Cardiac septum (tissue), 1 donor: ENCODE measurements around the gene KRT40. TPM values are rescaled to one million over a fixed set of nuclear protein-coding genes. Genes with fewer than 3 reads are reported as not detected.
"Not testable (repeated sequence)": the region's sequence is repeated elsewhere in the genome, so short reads cannot be mapped to it uniquely, and the experiment has no call there.

ENCODE experiments used
- DNase-seq: peaks from one replicate; pipeline ENCODE4 v3.0.0-alpha.2; 2020; ENCODE audit warnings: low spot score
- intact Hi-C: fragments of 100-400 bp; cut with DNase I; formaldehyde crosslinking; loops from one replicate; pipeline ENCODE4 v1.14.0; 2022
- total RNA-seq: library from RNA; stranded (reverse); fragmentation: NEBNext Ultra II Directional; extraction: Animal tissue kit (Norgen Biotek cat#: 25700); gene quantifications from one replicate; pipeline ENCODE4 v1.2.1, GENCODE V29; 2021
- donor health status: DM: no; HTN: no; CAD: no.

Gene KRT40
- total RNA-seq, 1 donor from 2014 or later, result not detected

DNA sequence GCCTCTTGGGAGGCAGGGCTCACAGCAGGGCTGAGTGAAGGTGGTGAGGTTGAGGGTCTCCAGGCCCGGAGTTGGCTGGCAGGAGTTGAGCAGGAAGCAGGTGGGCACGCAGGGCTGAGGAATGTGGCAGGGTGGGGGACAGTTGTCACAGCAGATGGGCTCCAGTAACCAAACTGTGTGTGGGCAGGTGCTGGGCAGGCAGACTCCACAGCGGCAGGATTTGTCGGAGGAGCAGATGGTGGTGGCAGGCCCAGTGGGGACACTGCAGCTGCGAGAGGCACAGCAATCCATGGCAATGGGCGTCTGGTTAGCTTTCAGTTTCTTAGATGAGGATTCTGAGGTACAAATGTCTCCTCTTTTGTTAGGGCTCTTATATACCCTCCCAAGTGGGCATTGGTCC is 15.4 kb upstream of the KRT40 start, which contains the start of gene KRTAP3-2:
KRTAP3-2 (minus strand) TSS at position 344 of the 400 bp plus-strand sequence; CDS start at position 291, 53 bp downstream.
- intact Hi-C loops, DNase-seq: not testable (repeated sequence)

DNA sequence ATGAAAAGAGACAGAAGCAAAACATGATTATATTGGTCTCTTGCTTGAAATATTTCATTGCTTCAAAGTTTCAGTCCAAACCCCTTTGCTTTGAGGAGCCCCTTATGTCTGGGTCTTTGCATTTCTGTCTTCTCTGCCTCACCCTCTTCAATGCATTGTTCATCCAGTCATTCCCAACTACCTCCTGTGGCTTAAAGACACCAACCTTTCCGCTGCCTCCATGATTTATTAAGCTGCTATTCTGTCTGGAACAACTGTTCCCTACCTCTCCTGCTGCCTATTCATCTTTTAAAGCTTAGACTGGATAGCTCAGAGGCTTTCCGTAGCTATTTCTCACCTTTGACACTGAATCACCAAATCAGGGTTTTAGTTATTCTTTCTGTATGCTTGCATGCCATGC is 13.2 kb upstream of the KRT40 start:
- intact Hi-C loops, result no loop called here
- no peak for DNase-seq

DNA sequence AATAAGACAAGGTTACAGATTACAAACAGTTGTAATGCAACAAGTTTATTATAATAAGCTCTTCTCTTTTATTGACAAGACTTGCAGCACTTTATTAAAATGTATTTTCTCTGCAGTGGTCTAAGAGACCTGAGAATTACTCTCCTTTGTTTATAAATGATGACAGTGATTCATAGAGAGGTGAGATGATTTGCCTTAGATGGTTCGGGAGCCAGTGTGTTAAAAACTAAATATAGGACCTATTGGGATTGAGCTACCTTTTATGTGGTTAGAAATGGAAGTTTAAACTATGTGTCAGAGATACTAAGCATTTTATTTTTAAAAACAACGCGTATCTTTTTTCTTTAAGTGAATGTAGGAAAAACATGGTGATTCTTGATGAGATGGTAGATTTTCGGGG is 12.7 kb upstream of the KRT40 start:
- DNase-seq, result no peak
- intact Hi-C loops, result no loop called here

DNA sequence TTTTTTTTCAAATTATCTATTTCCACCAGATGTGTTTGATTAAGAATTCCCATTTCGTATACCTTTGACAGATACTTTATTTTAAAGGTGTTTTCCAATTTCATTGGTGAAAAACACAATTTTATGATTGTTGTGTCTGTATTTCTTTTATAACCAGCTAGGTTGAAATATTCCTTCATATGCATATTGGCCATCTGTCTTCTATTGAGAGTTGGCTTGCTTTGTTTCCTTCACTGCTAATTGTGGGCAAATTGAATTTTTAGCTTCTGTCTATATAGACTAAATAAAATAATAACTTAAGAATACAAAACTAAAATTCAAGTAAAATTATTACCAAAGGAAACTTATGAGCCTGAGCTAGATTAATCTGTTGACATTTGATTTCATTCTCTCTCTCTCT is 11.0 kb upstream of the KRT40 start:
- intact Hi-C loops, result no loop called here
- DNase-seq, result no peak

DNA sequence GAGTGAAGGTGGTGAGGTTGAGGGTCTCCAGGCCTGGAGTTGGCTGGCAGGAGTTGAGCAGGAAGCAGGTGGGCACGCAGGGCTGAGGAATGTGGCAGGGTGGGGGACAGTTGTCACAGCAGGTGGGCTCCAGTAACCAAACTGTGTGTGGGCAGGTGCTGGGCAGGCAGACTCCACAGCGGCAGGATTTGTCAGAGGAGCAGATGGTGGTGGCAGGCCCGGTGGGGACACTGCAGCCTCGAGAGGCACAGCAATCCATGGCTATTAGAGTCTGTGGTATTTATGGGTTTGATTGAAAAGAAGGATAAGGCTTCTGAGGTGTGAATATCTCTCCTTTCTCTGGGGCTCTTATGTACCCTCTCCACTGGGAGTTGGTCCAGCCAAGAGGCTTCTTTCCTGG is 9.7 kb upstream of the KRT40 start, which contains the start of gene KRTAP3-3:
KRTAP3-3 (minus strand) TSS at position 326 of the 400 bp plus-strand sequence; CDS start at position 259, 67 bp downstream.
- intact Hi-C loops, result no loop called here
- DNase-seq, result no peak

DNA sequence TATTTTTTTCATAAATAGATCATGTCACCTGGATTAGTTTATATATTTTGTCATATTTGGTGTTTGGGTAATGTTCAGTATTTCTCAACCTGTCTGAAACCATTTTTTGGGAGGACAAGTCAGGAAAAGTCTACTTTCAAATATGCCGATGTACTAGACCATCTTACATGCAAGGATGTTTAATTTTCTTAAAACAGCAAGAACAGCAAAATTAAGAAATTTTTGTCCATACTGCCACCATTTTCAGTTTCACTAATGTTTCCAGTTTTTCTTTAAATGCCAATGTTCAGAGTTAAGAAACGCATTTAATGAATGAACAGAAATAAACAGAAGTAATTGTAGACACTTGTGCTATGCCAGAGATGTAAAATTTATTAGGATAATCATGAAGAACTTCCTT is 9.0 kb upstream of the KRT40 start:
- intact Hi-C loops, result no loop called here
- DNase-seq, result no peak

DNA sequence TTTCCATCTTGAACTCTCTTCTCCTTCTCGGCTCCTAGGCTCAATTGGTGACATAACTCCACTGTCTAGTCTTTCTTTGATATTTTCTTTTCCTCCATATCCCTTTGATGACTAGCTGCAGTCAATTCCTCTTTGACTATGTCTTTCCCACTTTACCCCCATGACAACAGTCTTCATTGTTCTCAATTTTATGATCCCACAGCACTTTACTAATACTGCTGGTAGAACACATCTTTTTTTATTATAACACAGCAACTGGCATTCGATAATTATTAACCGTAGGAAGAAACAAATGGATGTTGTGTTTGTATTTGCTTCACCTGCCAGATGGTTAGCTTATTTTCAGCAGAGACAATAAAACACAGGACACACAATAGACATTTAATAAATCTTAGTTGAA is 8.5 kb upstream of the KRT40 start:
- DNase-seq, result no peak
- intact Hi-C loops, result no loop called here

DNA sequence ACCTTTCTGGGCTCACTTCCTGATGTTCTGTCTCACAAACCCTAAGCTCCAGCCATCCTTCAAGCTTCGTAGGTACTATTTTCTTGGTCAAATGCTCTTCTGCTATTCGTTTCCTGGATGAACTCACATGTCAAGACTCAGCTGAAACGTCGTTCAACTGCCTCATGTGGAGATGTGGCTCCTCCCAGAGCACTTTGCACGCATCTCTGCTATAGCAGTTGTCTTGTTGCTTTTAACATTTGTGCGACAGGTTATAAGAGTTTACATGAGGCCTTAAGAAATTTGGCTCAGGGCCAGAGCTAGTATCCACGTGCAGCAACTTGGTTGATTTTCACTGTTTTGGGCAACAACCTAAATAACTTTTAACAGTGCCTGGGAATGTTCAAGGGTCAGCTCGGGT is 2.8 kb upstream of the KRT40 start:
- DNase-seq, result no peak
- intact Hi-C loops, result no loop called here

DNA sequence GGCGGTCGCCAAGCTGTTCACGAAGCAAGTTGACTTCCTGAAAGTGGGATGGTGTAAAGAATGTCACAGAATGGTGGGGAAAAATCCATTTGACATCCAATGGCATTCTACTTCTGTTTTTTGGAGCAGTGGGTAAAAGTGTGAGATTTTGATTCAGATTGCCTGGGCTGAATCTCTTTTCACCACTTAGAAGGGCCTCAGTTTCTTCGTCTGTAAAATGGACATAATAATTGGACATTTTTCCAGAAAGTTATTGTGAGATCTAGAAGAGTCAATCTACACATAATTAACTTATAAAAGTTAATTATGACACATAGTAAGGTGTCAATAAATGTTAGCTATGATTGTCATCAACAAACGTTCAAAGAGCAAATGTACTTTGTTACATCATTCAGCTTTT is 3.0 kb downstream of the KRT40 start:
- intact Hi-C loops, result no loop called here
- DNase-seq, result no peak

DNA sequence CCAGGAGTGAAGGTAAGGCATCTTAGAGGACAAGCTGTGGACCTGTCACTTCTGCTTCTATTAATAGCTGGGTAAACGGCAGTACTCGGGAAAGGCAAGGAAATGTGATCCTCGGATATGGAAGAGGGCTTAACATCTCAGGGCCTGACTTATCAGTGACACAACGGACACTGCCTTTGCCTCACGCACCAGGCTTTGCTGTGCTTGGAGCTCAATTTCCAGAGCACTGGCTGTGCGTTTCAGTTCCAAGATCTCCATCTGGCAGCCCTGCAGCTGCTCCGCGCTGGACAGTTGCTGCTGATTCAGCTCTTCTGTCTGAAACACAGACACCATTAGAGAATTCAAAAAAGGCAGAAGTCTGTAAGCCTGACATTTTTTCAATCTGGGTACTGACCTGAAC is 3.5 kb downstream of the KRT40 start:
- no peak for DNase-seq
- intact Hi-C loops, result no loop called here

DNA sequence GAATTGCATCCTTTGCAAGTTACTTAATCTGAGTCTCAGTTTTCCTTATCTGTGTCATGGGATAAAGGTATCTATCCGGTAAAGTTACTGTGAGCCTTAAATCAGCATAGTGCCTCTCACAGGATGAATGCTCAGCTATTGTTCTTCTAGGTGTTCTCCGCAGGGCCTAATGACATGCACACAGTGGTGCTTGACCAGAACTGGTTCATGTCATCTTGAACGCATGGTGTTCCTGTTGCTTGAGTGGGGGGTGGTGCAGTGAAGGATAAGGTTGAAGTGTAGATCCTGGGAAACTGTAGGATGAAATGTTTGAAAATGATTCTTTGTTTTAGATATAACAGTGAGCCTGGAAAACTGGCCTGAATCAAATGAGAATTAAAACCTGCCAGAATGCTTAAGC is 4.0 kb downstream of the KRT40 start:
- no peak for DNase-seq
- intact Hi-C loops, result no loop called here

DNA sequence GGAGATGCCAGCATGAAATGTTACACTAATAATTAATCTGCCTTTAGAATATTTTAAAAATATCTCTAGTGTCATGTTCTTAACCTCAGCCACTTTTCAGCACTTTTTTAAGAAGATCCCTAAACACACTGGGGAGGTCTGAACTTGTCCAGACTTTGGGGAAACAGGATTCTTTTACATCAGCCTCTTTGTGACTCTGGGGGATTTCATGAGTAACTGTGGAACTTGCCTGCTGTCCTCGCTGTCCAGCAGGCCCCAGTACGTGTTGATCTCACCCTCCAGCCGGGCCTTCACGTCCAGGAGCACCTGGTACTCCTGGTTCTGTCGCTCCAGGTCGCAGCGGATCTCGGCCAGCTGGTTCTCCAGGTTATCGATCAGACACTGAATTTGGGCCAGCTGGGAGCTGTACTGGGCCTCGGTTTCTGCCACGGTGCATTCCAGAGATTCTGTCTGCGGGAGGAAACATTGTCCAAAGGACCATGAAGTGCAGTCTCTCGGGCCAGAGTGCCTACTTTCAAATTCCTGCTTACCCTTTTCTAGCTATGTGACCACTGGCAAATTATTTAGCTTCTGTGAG is 5.5 kb downstream of the KRT40 start:
- no peak for DNase-seq
- intact Hi-C loops, result no loop called here

DNA sequence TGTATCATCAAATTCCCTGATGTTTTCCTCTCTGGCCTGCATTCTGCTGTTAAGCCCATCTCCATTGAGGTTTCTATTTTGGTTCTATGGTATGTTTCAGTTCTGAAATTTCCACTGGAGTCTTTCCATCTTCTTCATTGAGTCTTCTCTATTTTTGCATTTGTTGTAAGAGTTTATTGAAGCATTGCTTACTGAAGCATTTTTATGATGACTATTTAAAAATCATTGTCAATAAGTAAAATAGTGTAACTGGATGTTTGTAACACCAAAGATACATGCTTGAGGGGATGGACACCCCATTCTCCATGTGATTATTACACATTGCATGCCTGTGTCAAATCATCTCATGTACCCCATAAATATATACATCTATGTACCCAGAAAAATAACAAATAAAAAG is 8.6 kb downstream of the KRT40 start:
- intact Hi-C loops, result no loop called here
- DNase-seq, result no peak

DNA sequence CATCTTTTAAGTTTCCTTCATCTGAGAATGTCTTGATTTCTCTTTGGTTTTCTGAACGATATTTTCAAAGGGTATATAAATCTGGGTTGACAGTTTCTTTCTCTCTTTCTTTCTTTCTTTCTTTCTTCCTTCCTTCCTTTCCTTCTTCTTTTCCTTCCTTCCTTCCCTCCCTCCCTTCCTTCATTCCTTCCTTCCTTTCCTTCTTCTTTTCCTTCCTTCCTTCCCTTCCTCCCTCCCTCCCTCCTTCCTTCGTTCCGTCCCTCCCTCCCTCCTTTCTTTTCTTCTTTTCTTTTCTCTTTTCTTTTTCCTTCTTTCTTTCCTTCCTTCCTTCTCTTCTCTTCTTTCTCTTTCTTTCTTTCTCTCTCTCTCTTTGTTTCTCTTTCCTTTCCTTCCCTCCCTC is 9.8 kb downstream of the KRT40 start:
- intact Hi-C loops, result no loop called here
- no peak for DNase-seq

DNA sequence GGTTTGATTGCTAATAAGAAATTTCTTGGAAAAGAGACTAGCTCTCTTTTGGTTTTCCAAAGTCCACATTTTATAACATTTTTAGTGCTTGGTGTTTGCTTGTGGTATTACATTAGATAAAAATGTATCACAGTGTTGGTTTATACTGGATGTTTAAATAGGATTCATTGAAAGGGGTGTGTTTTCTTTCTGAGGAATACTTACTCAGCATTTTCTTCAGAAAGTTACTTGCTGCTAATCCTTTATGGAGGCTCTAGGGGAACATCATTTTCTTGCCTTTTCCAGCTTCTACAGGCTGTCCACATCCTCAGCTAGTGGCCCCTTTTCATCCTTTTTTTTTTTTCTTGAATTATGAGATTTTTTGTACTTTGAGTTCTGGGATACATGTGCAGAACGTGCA is 16.5 kb downstream of the KRT40 start:
- DNase-seq, result no peak
- intact Hi-C loops, result no loop called here

DNA sequence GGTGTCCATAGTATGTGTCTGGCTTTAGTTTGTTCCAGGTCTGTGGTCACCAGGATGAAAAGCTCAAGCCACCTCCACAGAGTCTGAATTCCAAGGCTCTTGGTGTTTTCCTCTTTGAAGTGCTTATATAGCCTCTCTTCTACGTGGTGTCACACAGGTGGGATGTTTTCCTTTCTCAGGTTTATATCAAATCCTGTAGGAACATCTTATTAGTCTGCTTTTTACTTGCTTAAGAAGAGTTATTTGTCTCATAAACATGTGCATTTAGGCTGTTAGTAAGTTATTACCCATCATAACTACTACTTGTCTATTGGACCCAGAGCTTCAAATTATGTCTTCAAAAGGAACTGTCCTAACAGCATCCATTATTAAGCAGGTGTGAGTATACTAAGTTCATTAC is 17.3 kb downstream of the KRT40 start, which contains the start of gene KRT39:
KRT39 (minus strand) TSS at position 101 of the 400 bp plus-strand sequence; CDS start at position 9, 92 bp downstream.
- intact Hi-C loops, result no loop called here

DNA sequence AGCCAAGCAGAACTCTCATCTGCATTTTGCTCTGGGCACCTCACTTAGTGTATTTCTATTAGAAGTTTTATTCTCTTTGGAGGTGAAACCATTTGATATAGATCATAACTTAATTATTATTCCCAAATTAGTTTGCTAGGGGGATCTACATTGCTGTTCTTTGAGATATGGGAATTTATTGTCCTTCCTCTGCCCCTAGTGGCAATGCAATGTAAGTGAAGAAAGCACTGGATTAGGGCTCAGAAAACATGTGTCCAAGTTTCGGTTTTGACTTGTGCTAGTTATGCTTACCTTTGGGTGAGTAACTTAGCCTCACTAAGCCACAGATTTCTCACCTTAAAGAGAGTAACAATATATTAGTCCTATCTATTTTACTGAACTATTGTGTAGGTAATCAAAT is 20.3 kb downstream of the KRT40 start:
- intact Hi-C loops, result no loop called here
- DNase-seq, result no peak

More for the DNA sequence above, 17.3 kb downstream of the KRT40 start, which contains the start of gene KRT39:
- no peak for DNase-seq

DNA sequence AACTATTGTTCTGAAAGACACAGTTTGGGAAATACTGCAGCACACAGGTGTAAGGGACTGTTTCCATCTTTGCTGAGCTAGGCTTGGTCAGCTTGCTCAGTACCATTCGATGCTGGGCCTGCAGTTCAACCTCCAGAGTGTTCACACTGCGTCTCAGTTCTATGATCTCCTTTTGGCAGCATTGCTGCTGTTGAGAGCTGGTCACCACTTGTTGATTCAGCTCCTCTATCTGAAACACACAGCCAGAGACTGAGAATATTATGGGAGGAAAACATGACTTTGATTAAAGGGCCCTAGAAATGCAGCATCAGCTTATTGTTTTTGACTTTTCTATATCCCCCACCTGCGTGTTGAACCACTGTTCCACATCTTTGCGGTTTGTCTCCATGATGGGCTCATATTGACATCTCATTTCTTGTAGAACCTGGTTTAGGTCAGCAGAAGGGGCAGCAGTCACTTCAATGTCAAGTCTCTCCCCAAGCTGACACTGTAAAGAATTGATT is 22.0 kb downstream of the KRT40 start:
- intact Hi-C loops, result no loop called here
- DNase-seq, result no peak

DNA sequence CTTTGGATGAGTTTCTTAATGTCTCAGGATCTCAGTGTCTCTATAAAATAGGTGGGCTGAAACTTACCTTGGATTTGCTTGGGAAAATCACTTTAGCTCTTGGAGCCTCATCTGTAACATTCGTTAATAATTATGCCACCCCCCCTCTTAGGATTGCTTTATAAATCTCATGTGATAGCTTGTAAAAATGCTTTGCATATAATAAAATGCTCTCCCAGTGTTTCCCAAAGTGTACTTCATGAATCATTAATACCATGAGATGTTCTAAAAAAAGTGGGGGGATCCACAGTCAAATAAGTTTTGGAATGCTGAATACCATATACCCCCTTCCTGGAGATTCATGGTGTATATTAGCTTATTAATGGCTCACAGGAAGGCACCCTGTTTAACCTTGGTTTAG is 22.5 kb downstream of the KRT40 start:
- intact Hi-C loops, result no loop called here
- DNase-seq, result no peak

DNA sequence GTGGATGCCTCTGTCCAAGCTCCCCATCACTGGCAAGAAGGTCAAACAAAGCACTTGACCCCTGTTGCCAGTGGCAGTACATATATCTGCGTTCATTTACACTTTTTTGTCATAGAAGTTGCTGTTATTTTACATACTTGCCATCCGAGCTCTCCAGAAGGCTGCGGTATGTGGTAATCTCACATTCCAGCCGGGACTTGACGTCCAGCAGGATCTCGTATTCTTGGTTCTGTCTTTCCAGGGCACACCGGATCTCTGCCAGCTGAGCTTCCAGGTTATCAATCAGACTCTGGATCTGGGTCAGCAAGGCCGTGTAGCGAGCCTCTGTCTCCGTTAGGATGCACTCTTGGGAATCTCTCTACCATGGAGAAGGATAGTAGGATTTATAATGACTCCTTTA is 24.0 kb downstream of the KRT40 start:
- DNase-seq, result no peak
- intact Hi-C loops, result no loop called here

DNA sequence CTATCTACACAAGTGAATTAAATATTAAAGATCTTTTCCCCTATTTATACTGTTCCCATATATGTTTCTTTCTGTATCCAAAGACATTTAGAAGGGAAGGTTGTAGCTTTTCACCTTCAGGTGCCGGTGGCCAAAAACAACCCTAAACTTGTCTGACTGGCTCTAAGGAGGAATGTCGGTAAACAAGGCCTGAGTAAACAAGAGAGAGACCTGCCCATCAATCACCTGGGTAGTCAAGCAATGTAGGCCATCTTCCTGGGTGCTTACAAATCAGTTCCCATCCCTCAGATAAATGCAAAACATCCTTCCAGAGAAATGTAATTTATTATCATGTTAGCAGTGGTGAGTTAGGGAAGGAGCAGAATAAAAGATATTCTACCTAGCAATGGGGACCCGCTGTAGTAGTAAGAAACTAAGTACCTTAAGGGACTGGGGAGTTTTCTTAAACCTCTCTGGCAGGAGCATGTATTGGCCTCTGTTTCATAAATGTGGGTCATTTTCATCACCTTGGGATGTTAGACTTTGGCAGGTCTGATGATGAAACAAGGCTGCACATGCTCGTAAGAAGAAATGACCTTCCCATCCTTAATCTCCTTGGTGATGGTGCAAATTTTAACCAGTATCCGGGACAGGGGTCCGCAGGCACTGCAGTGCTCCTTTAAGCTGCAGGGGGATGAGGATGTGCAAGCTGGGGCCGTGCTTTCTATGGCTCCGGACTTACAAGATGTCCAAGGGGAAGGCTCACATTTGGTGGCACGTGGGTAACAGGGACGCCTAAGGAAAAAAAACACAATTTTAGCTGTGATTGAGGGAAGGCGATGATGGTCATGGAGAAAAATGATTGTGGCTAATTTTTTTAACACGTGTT is 25.8 kb downstream of the KRT40 start:
- intact Hi-C loops, result no loop called here
- no peak for DNase-seq
